Measurements from ENCODE around the gene TENM4. TPM values are rescaled to one million over a fixed set of nuclear protein-coding genes. Genes with fewer than 3 reads are reported as not detected.

The TENM4 gene
- polyA plus RNA-seq, 1 of the 3 experiments (the other 2 are of a cell fraction): 16.7 TPM

DNA sequence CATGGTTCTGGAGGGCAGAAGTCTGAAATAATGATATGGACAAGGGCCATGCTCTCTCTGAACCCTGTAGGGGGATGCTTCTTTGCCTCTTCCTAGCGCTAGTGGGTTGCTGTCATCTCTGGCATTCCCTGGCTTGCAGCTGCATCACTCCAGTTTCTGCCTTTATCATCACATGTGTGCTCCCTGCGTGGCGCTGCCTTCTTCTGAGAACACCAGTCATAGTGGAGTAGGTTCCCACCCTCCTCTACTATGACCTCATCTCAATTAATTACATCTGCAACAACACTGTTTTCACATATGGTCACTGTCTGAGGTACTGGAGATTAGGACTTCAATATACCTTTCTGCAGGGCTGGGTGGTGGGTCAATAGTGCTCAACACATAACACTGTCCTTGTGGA, 463.8 kb downstream of the TENM4 start:
- 86% methylated on average over 3 of the region's 3 CpGs for WGBS (ENCODE audit: low lambda C conversion rate)

More for the DNA sequence above, 463.8 kb downstream of the TENM4 start:
- no peak overlapping the region for H3K4me2 ChIP-seq
- H3F3A ChIP-seq (replicated peaks; ENCODE audit: insufficient read depth): no peaks in the 10 kb centered on the region
- TF ChIP-seq MAX (IDR thresholded peaks at IDR 0.05; ENCODE audit: low read depth) (no peak), PBX3 (IDR thresholded peaks at IDR 0.05) (no peak), EZH2phosphoT487 (IDR thresholded peaks at IDR 0.05; ENCODE audit: borderline replicate concordance, low read depth) (no peak), JUND (IDR thresholded peaks at IDR 0.05) (no peak), RFX5 (IDR thresholded peaks at IDR 0.05; ENCODE audit: low read length) (no peak), GABPA (IDR thresholded peaks at IDR 0.05; ENCODE audit: low read depth) (no peak), REST (IDR thresholded peaks at IDR 0.05; ENCODE audit: low read depth, low read length) (no peak), NRF1 (IDR thresholded peaks at IDR 0.05; ENCODE audit: low read depth, low read length) (no peak), GATA2 (CRISPR knock-in tag; IDR thresholded peaks at IDR 0.05) (no peak), RCOR1 (IDR thresholded peaks at IDR 0.05; ENCODE audit: low read length) (no peak), SIN3A (IDR thresholded peaks at IDR 0.05; ENCODE audit: borderline replicate concordance, low read depth, low read length) (no peak), TAF1 (IDR thresholded peaks at IDR 0.05; ENCODE audit: borderline replicate concordance, low read depth, low read length) (no peak), MXI1 (IDR thresholded peaks at IDR 0.05; ENCODE audit: low read depth, low read length) (no peak)
- TF ChIP-seq, protein P1, sequence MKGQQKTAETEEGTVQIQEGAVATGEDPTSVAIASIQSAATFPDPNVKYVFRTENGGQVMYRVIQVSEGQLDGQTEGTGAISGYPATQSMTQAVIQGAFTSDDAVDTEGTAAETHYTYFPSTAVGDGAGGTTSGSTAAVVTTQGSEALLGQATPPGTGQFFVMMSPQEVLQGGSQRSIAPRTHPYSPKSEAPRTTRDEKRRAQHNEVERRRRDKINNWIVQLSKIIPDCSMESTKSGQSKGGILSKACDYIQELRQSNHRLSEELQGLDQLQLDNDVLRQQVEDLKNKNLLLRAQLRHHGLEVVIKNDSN (IDR thresholded peaks at IDR 0.05; ENCODE audit: borderline replicate concordance, low read depth): no peak
- H3K4me1 ChIP-seq (ENCODE audit: control insufficient read depth in 1 of 2, insufficient read depth in 2 of 2, low read depth in 1 of 2, low read length in 1 of 2): peaks cover 3 to 37% of the 10 kb centered on the region in 2 experiments; a peak in 3 of 4 replicates
- H2AFZ ChIP-seq (ENCODE audit: low read depth): no peak overlapping the region
- H3K27ac ChIP-seq (ENCODE audit: low read depth in 2 of 2, low read length in 1 of 2): peak overlapping the region in 1 of 2 experiments; percentile 61; a peak in 2 of 4 replicates
- no peaks in the 10 kb centered on the region for H3K9me2 ChIP-seq
- no peaks in the 10 kb centered on the region for H3K27me3 ChIP-seq (ENCODE audit: insufficient read depth)
- H4K20me1 ChIP-seq (ENCODE audit: insufficient read depth): no peaks in the 10 kb centered on the region
- H3K9me3 ChIP-seq: no peaks in the 10 kb centered on the region
- no peak overlapping the region for H3K9ac ChIP-seq
- ChIA-PET CTCF (interaction anchor here (1.2 kb wide), 1 partner anchor 178 kb away, joined by 3 read pairs; no protein-coding TSS in a partner anchor), POLR2A (no interaction called here)
- H3K79me2 ChIP-seq (ENCODE audit: insufficient read depth): no peaks in the 10 kb centered on the region
- H3K4me3 ChIP-seq (ENCODE audit: low read depth in 2 of 2, low read length in 1 of 2): no peak overlapping the region
- H3K36me3 ChIP-seq (replicated peaks in 1 of 2; ENCODE audit: control insufficient read depth in 1 of 2, insufficient read depth in 2 of 2, low read length in 1 of 2): no peaks in the 10 kb centered on the region
- DNase-seq: no peak

Measured in SK-N-SH (cell line).